HEK293 (cell line): ENCODE measurements around the gene VASH2.
"Not testable (repeated sequence)": the region's sequence is repeated elsewhere in the genome, so short reads cannot be mapped to it uniquely, and the experiment has no call there.

ENCODE experiments used
- CTCF ChIA-PET: fragments of 350-600 bp; formaldehyde crosslinking; extraction: SDS; loops from one replicate; lab custom pipeline; 2021; ENCODE audit warnings: antibody characterized with exemption; lab: Yijun Ruan, JAX
- POLR2A ChIA-PET: fragments of 300-600 bp; formaldehyde crosslinking; extraction: SDS; loops from one replicate; lab custom pipeline; 2020; ENCODE audit warnings: antibody characterized with exemption, inconsistent platforms; lab: Yijun Ruan, JAX
- H3K27ac ChIP-seq: fragments of 200-500 bp; sonication (Bioruptor generic); 2 replicates; pipeline ENCODE4 v1.5.1; 2014; ENCODE audit warnings: low read depth, low read length, control low read depth, inconsistent platforms; ENCODE audit errors: extremely low read depth
- H3K36me3 ChIP-seq, 2 experiments: fragments of 200-500 bp in 1 of 2; sonication (Bioruptor generic) in 1 of 2; 1 replicate in 1 of 2; 2 replicates in 1 of 2; pipeline ENCODE4 v1.5.1; 2014 to 2017; ENCODE audit warnings: inconsistent platforms in 2 of 2, low read length in 2 of 2; ENCODE audit not compliant: control insufficient read depth in 2 of 2, insufficient read depth in 1 of 2
- H3K4me1 ChIP-seq: fragments of 200-500 bp; sonication (Bioruptor generic); 2 replicates; pipeline ENCODE4 v1.5.1; 2014; ENCODE audit warnings: mild to moderate bottlenecking, low read length, inconsistent platforms; ENCODE audit not compliant: control insufficient read depth, insufficient read depth
- H3K4me3 ChIP-seq: 2 replicates; pipeline ENCODE4 v1.5.1; 2011; ENCODE audit warnings: low read depth, mild to moderate bottlenecking, control low read depth, low read length, moderate library complexity
- H3K9me3 ChIP-seq: fragments of 200-500 bp; sonication (Bioruptor generic); 2 replicates; pipeline ENCODE4 v1.5.1; 2014; ENCODE audit warnings: low read depth, low read length, inconsistent platforms; ENCODE audit not compliant: control insufficient read depth, insufficient read depth
- GLI2 ChIP-seq: fragments of 450-650 bp; formaldehyde crosslinking; IDR thresholded peaks from 2 replicates; pipeline ENCODE4; 2017; ENCODE audit warnings: missing biosample characterization, missing genetic modification characterization, low read depth, borderline replicate concordance
- SP7 ChIP-seq: fragments of 450-650 bp; formaldehyde crosslinking; IDR thresholded peaks from 2 replicates; pipeline ENCODE4 v1.5.1; 2016; ENCODE audit warnings: missing biosample characterization, missing genetic modification characterization
- TRIM28 ChIP-seq: IDR thresholded peaks from 2 replicates; pipeline ENCODE4 v1.6.1; 2011; ENCODE audit warnings: low read length, control low read depth, borderline replicate concordance
- ZBTB17 ChIP-seq: fragments of 450-650 bp; formaldehyde crosslinking; IDR thresholded peaks from 2 replicates; pipeline ENCODE4 v1.5.1; 2016; ENCODE audit warnings: missing biosample characterization, missing genetic modification characterization
- ZBTB20 ChIP-seq: fragments of 450-650 bp; formaldehyde crosslinking; IDR thresholded peaks from 2 replicates; pipeline ENCODE4 v1.5.1; 2016; ENCODE audit warnings: missing biosample characterization, missing genetic modification characterization
- ZBTB7A ChIP-seq: fragments of 450-650 bp; formaldehyde crosslinking; IDR thresholded peaks from 2 replicates; pipeline ENCODE4 v1.5.1; 2016; ENCODE audit warnings: low read depth, missing biosample characterization, missing genetic modification characterization
- ZFP41 ChIP-seq: fragments of 450-650 bp; formaldehyde crosslinking; IDR thresholded peaks from 2 replicates; pipeline ENCODE4 v1.5.1; 2016; ENCODE audit warnings: missing biosample characterization, missing genetic modification characterization, borderline replicate concordance
- ZNF2 ChIP-seq: fragments of 450-650 bp; formaldehyde crosslinking; IDR thresholded peaks from 2 replicates; pipeline ENCODE4 v1.5.1; 2016; ENCODE audit warnings: missing biosample characterization, missing genetic modification characterization
- ZNF23 ChIP-seq: fragments of 450-650 bp; formaldehyde crosslinking; IDR thresholded peaks from 2 replicates; pipeline ENCODE4 v1.5.1; 2016; ENCODE audit warnings: missing biosample characterization, missing genetic modification characterization, borderline replicate concordance
- ZNF274 ChIP-seq, 2 experiments: fragments of 200-500 bp in 1 of 2; fragments of 450-650 bp in 1 of 2; sonication (Bioruptor generic) in 1 of 2; formaldehyde crosslinking in 1 of 2; IDR thresholded peaks; 2 replicates each; pipeline versions ENCODE4 v1.5.1 to v1.6.1; 2014 to 2016; ENCODE audit warnings: borderline replicate concordance in 1 of 2, inconsistent platforms in 1 of 2, low read length in 1 of 2, missing biosample characterization in 1 of 2, missing genetic modification characterization in 1 of 2
- ZNF324 ChIP-seq: fragments of 450-650 bp; formaldehyde crosslinking; IDR thresholded peaks from 2 replicates; pipeline ENCODE4 v1.5.1; 2016; ENCODE audit warnings: missing biosample characterization, missing genetic modification characterization
- ZNF514 ChIP-seq: fragments of 450-650 bp; formaldehyde crosslinking; IDR thresholded peaks from 2 replicates; pipeline ENCODE4 v1.5.1; 2016; ENCODE audit warnings: missing biosample characterization, missing genetic modification characterization
- ZNF624 ChIP-seq: fragments of 450-650 bp; formaldehyde crosslinking; IDR thresholded peaks from 2 replicates; pipeline ENCODE4 v1.5.1; 2017; ENCODE audit warnings: missing biosample characterization, missing genetic modification characterization
- ZNF776 ChIP-seq: fragments of 450-650 bp; formaldehyde crosslinking; IDR thresholded peaks from 2 replicates; pipeline ENCODE4 v1.5.0; 2017; ENCODE audit warnings: missing biosample characterization, missing genetic modification characterization, borderline replicate concordance
- ZXDB ChIP-seq: fragments of 450-650 bp; formaldehyde crosslinking; IDR thresholded peaks from 2 replicates; pipeline ENCODE4 v1.5.1; 2016; ENCODE audit warnings: missing biosample characterization, missing genetic modification characterization
- TF ChIP-seq, protein P1 (sequence below): fragments of 450-650 bp; formaldehyde crosslinking; IDR thresholded peaks from 2 replicates; pipeline ENCODE4 v1.5.1; 2016; ENCODE audit warnings: missing biosample characterization, missing genetic modification characterization
- TF ChIP-seq, protein P2 (sequence below): fragments of 450-650 bp; formaldehyde crosslinking; IDR thresholded peaks from 2 replicates; pipeline ENCODE4 v1.5.1; 2016; ENCODE audit warnings: missing biosample characterization, missing genetic modification characterization
- TF ChIP-seq, protein P3 (sequence below): fragments of 450-650 bp; formaldehyde crosslinking; IDR thresholded peaks from 2 replicates; pipeline ENCODE4 v1.5.1; 2016; ENCODE audit warnings: missing biosample characterization, missing genetic modification characterization, low read depth
- TF ChIP-seq, protein P4 (sequence below): fragments of 450-650 bp; formaldehyde crosslinking; IDR thresholded peaks from 2 replicates; pipeline ENCODE4 v1.5.1; 2017; ENCODE audit warnings: missing biosample characterization, missing genetic modification characterization

The VASH2 gene

DNA sequence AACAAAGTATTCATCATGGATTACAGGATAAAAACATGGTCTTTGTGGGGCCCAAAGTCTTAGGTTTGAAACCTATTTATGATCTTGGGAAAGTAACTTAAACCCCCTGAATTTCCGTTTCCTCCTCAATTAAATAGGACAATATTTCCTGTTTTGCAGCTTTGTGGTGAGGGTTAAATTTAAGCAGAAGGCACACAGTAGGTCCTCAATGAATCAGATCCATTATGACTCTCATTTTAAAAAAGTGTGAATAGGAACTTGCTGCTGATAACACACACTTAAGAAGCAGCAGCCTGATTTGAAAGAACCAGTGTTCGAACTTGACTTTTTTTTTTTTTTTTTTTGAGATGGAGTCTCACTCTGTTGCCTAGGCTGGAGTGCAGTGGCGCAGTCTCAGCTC lies 41.4 kb upstream of the VASH2 start (continued):
- TF ChIP-seq, protein P1, sequence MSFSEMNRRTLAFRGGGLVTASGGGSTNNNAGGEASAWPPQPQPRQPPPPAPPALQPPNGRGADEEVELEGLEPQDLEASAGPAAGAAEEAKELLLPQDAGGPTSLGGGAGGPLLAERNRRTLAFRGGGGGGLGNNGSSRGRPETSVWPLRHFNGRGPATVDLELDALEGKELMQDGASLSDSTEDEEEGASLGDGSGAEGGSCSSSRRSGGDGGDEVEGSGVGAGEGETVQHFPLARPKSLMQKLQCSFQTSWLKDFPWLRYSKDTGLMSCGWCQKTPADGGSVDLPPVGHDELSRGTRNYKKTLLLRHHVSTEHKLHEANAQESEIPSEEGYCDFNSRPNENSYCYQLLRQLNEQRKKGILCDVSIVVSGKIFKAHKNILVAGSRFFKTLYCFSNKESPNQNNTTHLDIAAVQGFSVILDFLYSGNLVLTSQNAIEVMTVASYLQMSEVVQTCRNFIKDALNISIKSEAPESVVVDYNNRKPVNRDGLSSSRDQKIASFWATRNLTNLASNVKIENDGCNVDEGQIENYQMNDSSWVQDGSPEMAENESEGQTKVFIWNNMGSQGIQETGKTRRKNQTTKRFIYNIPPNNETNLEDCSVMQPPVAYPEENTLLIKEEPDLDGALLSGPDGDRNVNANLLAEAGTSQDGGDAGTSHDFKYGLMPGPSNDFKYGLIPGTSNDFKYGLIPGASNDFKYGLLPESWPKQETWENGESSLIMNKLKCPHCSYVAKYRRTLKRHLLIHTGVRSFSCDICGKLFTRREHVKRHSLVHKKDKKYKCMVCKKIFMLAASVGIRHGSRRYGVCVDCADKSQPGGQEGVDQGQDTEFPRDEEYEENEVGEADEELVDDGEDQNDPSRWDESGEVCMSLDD, result no peak
- TF ChIP-seq ZNF274 (IDR thresholded peaks at IDR 0.05; ENCODE audit: low read length), result no peak
- TF ChIP-seq ZNF274 (tag by site-specific recombination; IDR thresholded peaks at IDR 0.05; ENCODE audit: borderline replicate concordance), result no peak

DNA sequence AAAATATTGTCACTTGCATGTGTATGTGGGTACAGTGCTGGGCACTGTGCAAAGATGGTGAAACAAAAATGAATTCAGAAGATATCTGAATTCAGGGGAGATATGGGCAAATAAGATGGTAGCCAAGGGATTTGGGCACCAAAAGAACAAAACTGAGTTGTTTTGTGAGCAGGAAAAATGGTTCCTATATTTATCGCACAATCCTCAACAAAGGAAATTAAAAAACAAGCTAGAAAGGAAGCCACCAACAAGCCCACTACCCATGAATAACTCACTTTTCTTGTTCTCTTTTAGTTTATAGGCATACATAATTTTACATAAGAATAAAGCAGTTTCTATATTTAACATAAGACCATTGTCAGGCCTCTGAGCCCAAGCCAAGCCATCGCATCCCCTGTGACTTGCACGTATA lies 40.7 kb upstream of the VASH2 start:
- CTCF ChIA-PET, result no interaction called here
- Histone ChIP-seq H3K9me3 (no peaks in the 10 kb centered on the region), H3K27ac (no peak overlapping the region), H3K4me1 (no peaks in the 10 kb centered on the region), H3K36me3 (no peaks in the 10 kb centered on the region)
- POLR2A ChIA-PET, result no interaction called here
- TF ChIP-seq ZBTB17 (tag by site-specific recombination) (no peak), ZNF324 (tag by site-specific recombination) (no peak), ZXDB (tag by site-specific recombination) (no peak), ZNF274 (IDR thresholded peaks at IDR 0.05; ENCODE audit: low read length) (no peak), ZNF274 (tag by site-specific recombination; IDR thresholded peaks at IDR 0.05; ENCODE audit: borderline replicate concordance) (no peak), ZNF23 (tag by site-specific recombination) (no peak), ZNF2 (tag by site-specific recombination) (no peak), ZNF776 (tag by site-specific recombination) (no peak), ZNF514 (no peak), SP7 (no peak), ZNF624 (tag by site-specific recombination) (no peak), ZBTB20 (tag by site-specific recombination) (no peak), TRIM28 (no peak), ZFP41 (tag by site-specific recombination) (no peak), GLI2 (tag by site-specific recombination) (no peak), ZBTB7A (tag by site-specific recombination) (no peak)
- TF ChIP-seq, protein P2, sequence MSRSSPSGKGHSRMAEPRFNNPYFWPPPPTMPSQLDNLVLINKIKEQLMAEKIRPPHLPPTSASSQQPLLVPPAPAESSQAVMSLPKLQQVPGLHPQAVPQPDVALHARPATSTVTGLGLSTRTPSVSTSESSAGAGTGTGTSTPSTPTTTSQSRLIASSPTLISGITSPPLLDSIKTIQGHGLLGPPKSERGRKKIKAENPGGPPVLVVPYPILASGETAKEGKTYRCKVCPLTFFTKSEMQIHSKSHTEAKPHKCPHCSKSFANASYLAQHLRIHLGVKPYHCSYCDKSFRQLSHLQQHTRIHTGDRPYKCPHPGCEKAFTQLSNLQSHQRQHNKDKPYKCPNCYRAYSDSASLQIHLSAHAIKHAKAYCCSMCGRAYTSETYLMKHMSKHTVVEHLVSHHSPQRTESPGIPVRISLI (tag by site-specific recombination), result no peak
- TF ChIP-seq, protein P3, sequence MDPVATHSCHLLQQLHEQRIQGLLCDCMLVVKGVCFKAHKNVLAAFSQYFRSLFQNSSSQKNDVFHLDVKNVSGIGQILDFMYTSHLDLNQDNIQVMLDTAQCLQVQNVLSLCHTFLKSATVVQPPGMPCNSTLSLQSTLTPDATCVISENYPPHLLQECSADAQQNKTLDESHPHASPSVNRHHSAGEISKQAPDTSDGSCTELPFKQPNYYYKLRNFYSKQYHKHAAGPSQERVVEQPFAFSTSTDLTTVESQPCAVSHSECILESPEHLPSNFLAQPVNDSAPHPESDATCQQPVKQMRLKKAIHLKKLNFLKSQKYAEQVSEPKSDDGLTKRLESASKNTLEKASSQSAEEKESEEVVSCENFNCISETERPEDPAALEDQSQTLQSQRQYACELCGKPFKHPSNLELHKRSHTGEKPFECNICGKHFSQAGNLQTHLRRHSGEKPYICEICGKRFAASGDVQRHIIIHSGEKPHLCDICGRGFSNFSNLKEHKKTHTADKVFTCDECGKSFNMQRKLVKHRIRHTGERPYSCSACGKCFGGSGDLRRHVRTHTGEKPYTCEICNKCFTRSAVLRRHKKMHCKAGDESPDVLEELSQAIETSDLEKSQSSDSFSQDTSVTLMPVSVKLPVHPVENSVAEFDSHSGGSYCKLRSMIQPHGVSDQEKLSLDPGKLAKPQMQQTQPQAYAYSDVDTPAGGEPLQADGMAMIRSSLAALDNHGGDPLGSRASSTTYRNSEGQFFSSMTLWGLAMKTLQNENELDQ, result no peak
- TF ChIP-seq, protein P4, sequence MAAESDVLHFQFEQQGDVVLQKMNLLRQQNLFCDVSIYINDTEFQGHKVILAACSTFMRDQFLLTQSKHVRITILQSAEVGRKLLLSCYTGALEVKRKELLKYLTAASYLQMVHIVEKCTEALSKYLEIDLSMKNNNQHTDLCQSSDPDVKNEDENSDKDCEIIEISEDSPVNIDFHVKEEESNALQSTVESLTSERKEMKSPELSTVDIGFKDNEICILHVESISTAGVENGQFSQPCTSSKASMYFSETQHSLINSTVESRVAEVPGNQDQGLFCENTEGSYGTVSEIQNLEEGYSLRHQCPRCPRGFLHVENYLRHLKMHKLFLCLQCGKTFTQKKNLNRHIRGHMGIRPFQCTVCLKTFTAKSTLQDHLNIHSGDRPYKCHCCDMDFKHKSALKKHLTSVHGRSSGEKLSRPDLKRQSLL (tag by site-specific recombination), result no peak
- TF ChIP-seq, all 188 proteins: peak for 0
- H3K4me3 ChIP-seq, result no peak overlapping the region

DNA sequence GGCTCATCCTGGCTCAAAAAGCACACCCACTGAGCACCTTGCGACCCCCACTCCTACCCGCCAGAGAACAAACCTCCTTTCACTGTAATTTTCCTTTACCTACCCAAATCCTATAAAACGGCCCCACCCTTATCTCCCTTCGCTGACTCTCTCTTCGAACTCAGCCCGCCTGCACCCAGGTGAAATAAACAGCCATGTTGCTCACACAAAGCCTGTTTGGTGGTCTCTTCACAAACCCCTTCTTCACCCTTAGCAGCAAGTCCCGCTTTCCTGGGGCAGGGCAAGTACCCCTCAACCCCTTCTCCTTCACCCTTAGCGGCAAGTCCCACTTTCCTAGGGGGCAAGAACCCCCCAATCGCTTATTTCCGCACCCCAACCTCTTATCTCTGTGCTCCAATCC lies 40.1 kb upstream of the VASH2 start:
- H3K36me3 ChIP-seq, H3K27ac ChIP-seq, H3K4me3 ChIP-seq, CTCF ChIA-PET, H3K4me1 ChIP-seq, POLR2A ChIA-PET, H3K9me3 ChIP-seq: not testable (repeated sequence)

DNA sequence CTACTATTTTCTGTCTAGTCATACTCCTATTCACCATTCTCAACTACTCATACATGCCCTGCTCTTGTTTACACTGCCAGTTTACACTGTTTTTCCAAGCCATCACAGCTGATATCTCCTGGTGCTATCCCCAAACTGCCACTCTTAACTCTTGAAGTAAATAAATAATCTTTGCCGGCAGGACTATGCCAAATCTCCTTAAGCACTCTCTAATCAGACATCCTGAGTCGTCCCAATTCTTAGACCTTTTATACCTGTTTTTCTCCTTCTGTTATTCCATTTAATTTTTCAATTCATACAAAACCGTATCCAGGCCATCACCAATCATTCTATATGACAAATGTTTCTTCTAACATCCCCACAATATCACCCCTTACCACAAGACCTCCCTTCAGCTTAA lies 36.7 kb upstream of the VASH2 start:
- H3K27ac ChIP-seq, H3K4me1 ChIP-seq, CTCF ChIA-PET, POLR2A ChIA-PET, H3K4me3 ChIP-seq, H3K36me3 ChIP-seq, H3K9me3 ChIP-seq: not testable (repeated sequence)

DNA sequence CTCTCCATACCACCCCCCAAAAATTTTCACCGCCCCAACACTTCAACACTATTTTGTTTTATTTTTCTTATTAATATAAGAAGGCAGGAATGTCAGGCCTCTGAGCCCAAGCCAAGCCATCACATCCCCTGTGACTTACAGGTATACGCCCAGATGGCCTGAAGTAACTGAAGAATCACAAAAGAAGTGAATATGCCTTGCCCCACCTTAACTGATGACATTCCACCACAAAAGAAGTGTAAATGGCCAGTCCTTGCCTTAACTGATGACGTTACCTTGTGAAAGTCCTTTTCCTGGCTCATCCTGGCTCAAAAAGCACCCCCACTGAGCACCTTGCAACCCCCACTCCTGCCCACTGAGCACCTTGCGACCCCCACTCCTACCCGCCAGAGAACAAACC lies 36.2 kb upstream of the VASH2 start:
- H3K27ac ChIP-seq, POLR2A ChIA-PET, H3K4me3 ChIP-seq: not testable (repeated sequence)

More for the DNA sequence above, 36.2 kb upstream of the VASH2 start:
- H3K36me3 ChIP-seq, CTCF ChIA-PET, H3K4me1 ChIP-seq, H3K9me3 ChIP-seq: not testable (repeated sequence)
